Esophagus squamous epithelium (tissue), 5 donors: ENCODE results near the gene C20orf173. TPM values are rescaled to one million over a fixed set of nuclear protein-coding genes. Genes with fewer than 3 reads are reported as not detected.

Experiments
- DNase-seq: peaks from one replicate; lab custom pipeline; 2025; lab: John Stamatoyannopoulos, UW
- H3K27ac ChIP-seq, 4 donors: fragments of 200-600 bp; sonication (generic); one replicate each; pipeline ENCODE4 v1.5.1; 2016 to 2019; ENCODE audit warnings: mild to moderate bottlenecking in 1 of 4
- H3K27me3 ChIP-seq, 4 donors: fragments of 200-600 bp; sonication (generic); 1 replicate in 3 of 4; 2 replicates in 1 of 4; pipeline versions ENCODE4 v1.5.1 to v1.6.0; 2017 to 2021; ENCODE audit warnings: antibody characterized with exemption in 1 of 4
- H3K36me3 ChIP-seq, 3 donors: fragments of 200-600 bp; sonication (generic); one replicate each; pipeline ENCODE4 v1.5.1; 2016 to 2019
- H3K4me1 ChIP-seq, 3 donors: fragments of 200-600 bp; sonication (generic); one replicate each; pipeline ENCODE4 v1.5.1; 2017 to 2019
- H3K4me3 ChIP-seq, 4 donors: fragments of 200-600 bp; sonication (generic); 1 replicate in 3 of 4; 2 replicates in 1 of 4; pipeline ENCODE4 v1.5.1; 2016 to 2019; ENCODE audit warnings: mild to moderate bottlenecking in 2 of 4, moderate library complexity in 1 of 4
- H3K9me3 ChIP-seq, 3 donors: fragments of 200-600 bp; sonication (generic); one replicate each; pipeline ENCODE4 v1.5.1; 2016 to 2019
- CTCF ChIP-seq, 6 experiments: fragments of 450-650 bp in 4 of 6; fragments of 200-600 bp in 2 of 6; sonication (generic) in 2 of 6; IDR thresholded peaks; one replicate each; pipeline ENCODE4 v1.5.1; 2016 to 2019; ENCODE audit warnings: antibody characterized with exemption in 6 of 6, mild to moderate bottlenecking in 4 of 6, moderate library complexity in 4 of 6
- POLR2A ChIP-seq, 4 donors: fragments of 450-650 bp; IDR thresholded peaks; one replicate each; pipeline ENCODE4 v1.6.1; 2017; ENCODE audit warnings: antibody characterized with exemption in 4 of 4, mild to moderate bottlenecking in 4 of 4, moderate library complexity in 3 of 4
- WGBS, 2 donors: methylation state at CpG; one replicate each; pipeline ENCODE4 v1.1.5; 2018; 5-methylcytosine and 5-hydroxymethylcytosine counted together
- intact Hi-C: fragments of 100-400 bp; cut with DNase I; formaldehyde crosslinking; loops from one replicate; pipeline ENCODE4 v1.15.0; 2022
- total RNA-seq, 4 donors: library from RNA; depleted of rRNA; stranded (reverse); fragments of >200 nt; gene quantifications; one replicate each; pipeline ENCODE4 v1.1.0, GENCODE V29; 2016
- donor health status: DM: yes; HTN: yes; CAD: no.

C20orf173 gene
- total RNA-seq, 4 donors from 2014 or later, result not detected

DNA sequence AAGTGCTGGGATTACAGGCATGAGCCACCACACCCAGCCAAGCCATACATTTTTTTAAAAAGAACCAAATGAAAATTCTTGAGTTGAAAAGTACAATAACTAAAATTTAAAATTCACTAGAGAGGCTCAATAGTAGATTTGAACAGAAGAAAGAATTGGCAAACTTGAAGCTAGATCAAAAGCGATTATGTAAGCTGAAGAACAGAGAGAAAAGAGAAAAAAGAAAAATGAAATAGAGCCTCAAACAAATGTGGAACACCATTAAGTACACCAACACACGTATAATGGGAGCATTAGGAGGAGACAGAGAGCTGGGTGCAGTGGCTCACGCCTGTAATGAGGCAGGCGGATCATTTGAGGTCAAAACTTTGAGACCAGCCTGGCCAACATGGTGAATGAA is 43.4 kb upstream of the C20orf173 start:
- Histone ChIP-seq H3K36me3 (no peaks in the 10 kb centered on the region), H3K4me1 (peaks cover 0 to 13% (median 0%) of the 10 kb centered on the region in 3 donors), H3K9me3 (peaks cover 0 to 13% (median 11%) of the 10 kb centered on the region in 3 donors), H3K27me3 (no peaks in the 10 kb centered on the region), H3K27ac (no peak overlapping the region), H3K4me3 (no peak overlapping the region)
- intact Hi-C loops, result no loop called here
- no peak for TF ChIP-seq CTCF (IDR thresholded peaks at IDR 0.05)
- no peak for TF ChIP-seq POLR2A (IDR thresholded peaks at IDR 0.05)
- WGBS, 2 donors, result 85 to 88% methylated on average over 4 of the region's 4 CpGs
- DNase-seq, result no peak

GRCh38 chr20:35571555-35571954 is 42.1 kb upstream of the C20orf173 start:
- DNase-seq, result no peak
- Histone ChIP-seq H3K9me3 (peaks cover 0 to 13% (median 11%) of the 10 kb centered on the region in 3 donors), H3K36me3 (no peaks in the 10 kb centered on the region), H3K4me1 (peaks cover 0 to 12% (median 0%) of the 10 kb centered on the region in 3 donors), H3K4me3 (no peak overlapping the region), H3K27me3 (no peaks in the 10 kb centered on the region), H3K27ac (no peak overlapping the region)
- no peak for TF ChIP-seq CTCF (IDR thresholded peaks at IDR 0.05)
- TF ChIP-seq POLR2A (IDR thresholded peaks at IDR 0.05), result no peak
- intact Hi-C loops, result no loop called here

- H3K4me1 ChIP-seq, result no peaks in the 10 kb centered on the region
- no peak overlapping the region for H3K27ac ChIP-seq
- TF ChIP-seq CTCF (IDR thresholded peaks at IDR 0.05) (peak in 2 of 6 experiments; percentile 16 to 45), POLR2A (IDR thresholded peaks at IDR 0.05) (no peak)
- H3K27me3 ChIP-seq, result no peaks in the 10 kb centered on the region
- H3K4me3 ChIP-seq, result no peak overlapping the region
- intact Hi-C loops, result no loop called here
- WGBS, 2 donors, result 7 to 8% methylated on average over 2 of the region's 2 CpGs
- peaks cover 0 to 13% (median 11%) of the 10 kb centered on the region in 3 donors for H3K9me3 ChIP-seq
- no peaks in the 10 kb centered on the region for H3K36me3 ChIP-seq
- DNase-seq, result no peak
These were observed 39.2 kb upstream of the C20orf173 start for GRCh38 chr20:35568645-35569044.

DNA sequence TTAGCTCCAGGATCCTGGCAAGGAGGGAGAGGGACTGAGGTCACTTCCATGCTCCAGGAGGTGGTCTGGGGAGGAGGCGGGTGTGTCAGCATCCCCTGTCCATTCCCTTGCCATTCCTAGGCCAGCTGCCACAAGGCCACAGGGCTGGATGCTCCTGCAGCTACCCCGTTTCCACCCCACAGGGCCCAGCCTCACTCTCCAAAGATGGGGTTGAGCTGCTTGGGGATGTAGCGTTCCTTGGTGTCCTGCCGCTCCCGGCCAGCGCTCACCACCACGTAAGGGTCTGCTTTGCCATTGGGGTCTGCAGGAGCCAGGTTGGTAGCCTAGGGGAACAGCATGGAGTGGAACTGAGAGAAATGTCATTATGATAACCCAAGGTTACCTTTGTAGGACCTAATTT is 35.5 kb upstream of the C20orf173 start:
- Histone ChIP-seq H3K4me3 (no peak overlapping the region), H3K36me3 (no peaks in the 10 kb centered on the region), H3K9me3 (no peaks in the 10 kb centered on the region), H3K27me3 (no peaks in the 10 kb centered on the region), H3K27ac (no peak overlapping the region), H3K4me1 (no peaks in the 10 kb centered on the region)
- no peak for DNase-seq
- WGBS, 2 donors, result 93 to 100% methylated on average over 1 to 7 of the region's 7 CpGs
- no peak for TF ChIP-seq POLR2A (IDR thresholded peaks at IDR 0.05)
- TF ChIP-seq CTCF (IDR thresholded peaks at IDR 0.05), result no peak
- intact Hi-C loops, result no loop called here

- TF ChIP-seq POLR2A (IDR thresholded peaks at IDR 0.05), result no peak
These were observed 34.4 kb upstream of the C20orf173 start for GRCh38 chr20:35563834-35564233.

More at GRCh38 chr20:35563834-35564233, 34.4 kb upstream of the C20orf173 start:
- Histone ChIP-seq H3K4me1 (no peaks in the 10 kb centered on the region), H3K27me3 (no peaks in the 10 kb centered on the region), H3K9me3 (no peaks in the 10 kb centered on the region), H3K36me3 (peaks cover 0 to 6% (median 0%) of the 10 kb centered on the region in 3 donors), H3K27ac (no peak overlapping the region), H3K4me3 (no peak overlapping the region)
- DNase-seq, result no peak
- intact Hi-C loops, result no loop called here
- 81 to 86% methylated on average over 4 to 5 of the region's 10 CpGs for WGBS, 2 donors
